HEK293T (cell line): ENCODE data around the gene OR10Z1.

Source experiments
- CTCF ChIA-PET: fragments of 350-600 bp; formaldehyde crosslinking; extraction: SDS; loops from one replicate; lab custom pipeline; 2021; ENCODE audit warnings: antibody characterized with exemption, inconsistent platforms; lab: Yijun Ruan, JAX
- POLR2A ChIA-PET: fragments of 350-600 bp; formaldehyde crosslinking; extraction: SDS; loops from one replicate; lab custom pipeline; 2020; ENCODE audit warnings: antibody characterized with exemption, inconsistent platforms; lab: Yijun Ruan, JAX
- DNase-seq: peaks from one replicate; pipeline ENCODE4 v3.0.0; 2012; ENCODE audit warnings: mixed read lengths; ENCODE audit errors: extremely low spot score
- ARNT ChIP-seq: fragments of 450-650 bp; IDR thresholded peaks from 2 replicates; pipeline ENCODE4 v1.6.1; 2017; ENCODE audit warnings: mild to moderate bottlenecking
- BHLHE40 ChIP-seq: fragments of 450-650 bp; IDR thresholded peaks from 2 replicates; pipeline ENCODE4 v1.6.1; 2016; ENCODE audit warnings: mild to moderate bottlenecking, moderate library complexity, borderline replicate concordance
- CTBP1 ChIP-seq: fragments of 450-650 bp; IDR thresholded peaks from 2 replicates; pipeline ENCODE4 v1.6.1; 2016; ENCODE audit warnings: borderline replicate concordance
- ELF4 ChIP-seq: fragments of 450-650 bp; IDR thresholded peaks from 2 replicates; pipeline ENCODE4 v1.6.1; 2017; ENCODE audit warnings: antibody characterized with exemption
- FOXA1 ChIP-seq: fragments of 450-650 bp; IDR thresholded peaks from 2 replicates; pipeline ENCODE4 v1.6.1; 2016; ENCODE audit warnings: mild to moderate bottlenecking
- FOXK2 ChIP-seq: fragments of 450-650 bp; IDR thresholded peaks from 2 replicates; pipeline ENCODE4 v1.6.1; 2016; ENCODE audit warnings: mild to moderate bottlenecking
- FOXM1 ChIP-seq: fragments of 450-650 bp; IDR thresholded peaks from 2 replicates; pipeline ENCODE4 v1.6.1; 2017; ENCODE audit warnings: mild to moderate bottlenecking, borderline replicate concordance
- HDGF ChIP-seq: fragments of 450-650 bp; IDR thresholded peaks from 2 replicates; pipeline ENCODE4 v1.6.1; 2017; ENCODE audit warnings: antibody characterized with exemption, borderline replicate concordance
- L3MBTL2 ChIP-seq: fragments of 450-650 bp; conservative IDR thresholded peaks from 2 replicates; pipeline ENCODE4 v1.6.1; 2016; ENCODE audit warnings: mild to moderate bottlenecking
- LEF1 ChIP-seq: fragments of 450-650 bp; IDR thresholded peaks from 2 replicates; pipeline ENCODE4 v1.6.1; 2017; ENCODE audit warnings: mild to moderate bottlenecking, borderline replicate concordance
- NFRKB ChIP-seq: fragments of 450-650 bp; IDR thresholded peaks from 2 replicates; pipeline ENCODE4 v1.6.1; 2016; ENCODE audit warnings: mild to moderate bottlenecking, moderate library complexity
- SP1 ChIP-seq: fragments of 450-650 bp; IDR thresholded peaks from 2 replicates; pipeline ENCODE4 v1.6.1; 2017
- SUZ12 ChIP-seq: fragments of 450-650 bp; IDR thresholded peaks from 2 replicates; pipeline ENCODE4 v1.6.1; 2016; ENCODE audit warnings: mild to moderate bottlenecking
- TARDBP ChIP-seq: fragments of 450-650 bp; IDR thresholded peaks from 2 replicates; pipeline ENCODE4 v1.6.1; 2016
- ZNF384 ChIP-seq: fragments of 450-650 bp; IDR thresholded peaks from 2 replicates; pipeline ENCODE4 v1.6.1; 2016
- TF ChIP-seq, protein P1 (sequence below): fragments of 450-650 bp; IDR thresholded peaks from 2 replicates; pipeline ENCODE4 v1.6.1; 2016

OR10Z1 gene

DNA sequence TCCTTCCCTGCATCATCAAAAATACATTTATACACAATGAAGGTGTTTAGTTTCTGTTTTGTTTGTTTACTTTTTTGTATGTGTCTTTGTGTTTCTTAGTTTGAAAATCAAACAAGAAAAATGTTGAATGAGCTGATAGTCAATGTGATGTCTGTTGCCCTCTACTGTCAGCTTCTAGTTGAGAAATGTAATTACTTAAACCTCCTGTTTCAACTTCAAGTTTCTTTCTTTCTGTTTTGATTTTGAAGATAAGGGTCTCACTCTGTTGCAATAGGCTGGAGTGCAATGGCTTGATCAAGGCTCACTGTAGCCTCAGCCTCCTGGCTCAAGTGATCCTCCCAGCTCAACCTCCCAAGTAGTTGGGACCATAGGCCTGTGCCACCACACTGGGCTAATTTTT lies 44.0 kb downstream of the OR10Z1 start:
- ChIA-PET POLR2A (no interaction called here), CTCF (no interaction called here)
- DNase-seq = no peak
- no peak for TF ChIP-seq ARNT

- DNase-seq = no peak
- POLR2A ChIA-PET = no interaction called here
- CTCF ChIA-PET = no interaction called here
- TF ChIP-seq BHLHE40 (no peak), ARNT (no peak), FOXM1 (no peak), CTBP1 (no peak), L3MBTL2 (no peak), LEF1 (no peak), ELF4 (no peak), NFRKB (no peak), FOXK2 (no peak), SP1 (no peak), TARDBP (no peak), ZNF384 (no peak), FOXA1 (no peak), SUZ12 (no peak), HDGF (no peak)
- TF ChIP-seq, protein P1, sequence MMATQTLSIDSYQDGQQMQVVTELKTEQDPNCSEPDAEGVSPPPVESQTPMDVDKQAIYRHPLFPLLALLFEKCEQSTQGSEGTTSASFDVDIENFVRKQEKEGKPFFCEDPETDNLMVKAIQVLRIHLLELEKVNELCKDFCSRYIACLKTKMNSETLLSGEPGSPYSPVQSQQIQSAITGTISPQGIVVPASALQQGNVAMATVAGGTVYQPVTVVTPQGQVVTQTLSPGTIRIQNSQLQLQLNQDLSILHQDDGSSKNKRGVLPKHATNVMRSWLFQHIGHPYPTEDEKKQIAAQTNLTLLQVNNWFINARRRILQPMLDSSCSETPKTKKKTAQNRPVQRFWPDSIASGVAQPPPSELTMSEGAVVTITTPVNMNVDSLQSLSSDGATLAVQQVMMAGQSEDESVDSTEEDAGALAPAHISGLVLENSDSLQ = no peak
These were observed 47.8 kb downstream of the OR10Z1 start for GRCh38 chr1:158652721-158653334.

GRCh38 chr1:158654086-158654485 lies 49.0 kb downstream of the OR10Z1 start:
- ChIA-PET CTCF (no interaction called here), POLR2A (no interaction called here)
- DNase-seq = no peak
- TF ChIP-seq FOXM1 = no peak
- TF ChIP-seq FOXA1 = no peak
- no peak for TF ChIP-seq TARDBP
- TF ChIP-seq, protein P1 = no peak
- TF ChIP-seq NFRKB = no peak
- TF ChIP-seq CTBP1 = no peak
- TF ChIP-seq HDGF = no peak
- TF ChIP-seq SUZ12 = no peak
- TF ChIP-seq ELF4 = no peak

GRCh38 chr1:158654571-158654970 lies 49.5 kb downstream of the OR10Z1 start:
- TF ChIP-seq BHLHE40 (no peak), ARNT (no peak), SP1 (no peak), TARDBP (no peak), ELF4 (no peak), L3MBTL2 (no peak), ZNF384 (no peak), FOXM1 (no peak), LEF1 (no peak), CTBP1 (no peak), NFRKB (no peak), SUZ12 (no peak), HDGF (no peak), FOXK2 (no peak), FOXA1 (no peak)
- TF ChIP-seq, protein P1 = no peak
- DNase-seq = no peak
- ChIA-PET POLR2A (no interaction called here), CTCF (no interaction called here)
